Measurements from ENCODE around the gene SDCBP2. TPM values are rescaled to one million over a fixed set of nuclear protein-coding genes. Genes with fewer than 3 reads are reported as not detected.

The SDCBP2 gene
- polyA plus RNA-seq, 1 donor (not counting 4 experiments of a cell fraction or from before 2014, with no cell fraction given): 36.0 TPM

GRCh38 chr20:1312308-1312707 is 16.6 kb downstream of the SDCBP2 start:
- no peak overlapping the region for H2AFZ ChIP-seq (ENCODE audit: control insufficient read depth, low read length)

DNA sequence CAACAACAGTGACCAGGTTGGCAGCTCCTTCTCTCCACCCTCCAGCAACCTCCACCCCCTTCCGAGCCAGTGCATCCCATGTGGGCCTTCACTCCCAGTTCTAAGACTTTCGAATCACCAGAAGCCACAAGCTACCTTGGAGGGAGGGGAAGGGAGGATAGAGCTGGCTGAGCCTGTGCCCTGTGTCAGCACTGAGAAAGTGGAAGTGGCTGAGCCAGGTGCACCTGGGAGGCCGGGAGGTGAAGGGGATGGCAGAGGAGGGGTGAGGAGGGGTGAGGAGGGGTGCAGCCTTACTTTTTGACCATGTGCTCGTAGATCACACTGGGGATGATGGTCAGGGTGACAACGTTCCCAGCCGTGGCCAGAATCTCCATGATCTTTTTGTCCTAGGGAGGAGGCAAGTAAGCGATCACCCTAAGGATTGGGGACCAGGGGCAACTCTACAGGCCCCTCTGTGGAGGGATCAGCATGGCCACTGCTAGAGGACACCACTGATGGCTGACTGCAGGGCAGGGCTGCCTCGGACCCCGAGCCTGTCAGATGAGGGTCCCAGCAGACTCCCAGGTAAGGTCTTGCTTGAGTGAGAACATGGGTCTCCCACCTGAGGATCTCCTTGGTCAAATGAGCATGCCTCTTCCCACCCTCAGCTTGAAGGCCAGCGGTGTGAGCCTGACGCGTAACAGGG is 18.3 kb downstream of the SDCBP2 start:
- Histone ChIP-seq H3K27ac (ENCODE audit: control insufficient read depth, insufficient read depth, low read length) (no peak overlapping the region), H3K36me3 (ENCODE audit: control insufficient read depth in 2 of 2, extremely low read depth in 1 of 2, insufficient read depth in 2 of 2, low read length in 2 of 2) (peaks cover 0 to 15% of the 10 kb centered on the region in 2 experiments), H3K9me3 (ENCODE audit: control insufficient read depth, low read depth, low read length) (no peaks in the 10 kb centered on the region), H4K20me1 (ENCODE audit: control insufficient read depth, extremely low read depth, insufficient read depth, low read length) (no peaks in the 10 kb centered on the region), H2AFZ (ENCODE audit: control insufficient read depth, low read length) (no peak overlapping the region), H3K9ac (ENCODE audit: control insufficient read depth, extremely low read depth, insufficient read depth, low read length) (no peak overlapping the region), H3K9me1 (ENCODE audit: control insufficient read depth, extremely low read depth, insufficient read depth, low read length) (no peaks in the 10 kb centered on the region), H3K4me3 (ENCODE audit: control insufficient read depth in 2 of 3, extremely low read depth in 1 of 3, insufficient read depth in 2 of 3, low read depth in 1 of 3, low read length in 3 of 3) (no peak overlapping the region), H3K27me3 (ENCODE audit: control insufficient read depth, extremely low read depth, insufficient read depth, low read length) (no peaks in the 10 kb centered on the region), H3K79me2 (ENCODE audit: control insufficient read depth, insufficient read depth, low read length) (no peaks in the 10 kb centered on the region), H3K4me1 (ENCODE audit: control insufficient read depth, extremely low read depth, insufficient read depth, low read length) (no peaks in the 10 kb centered on the region), H3K4me2 (ENCODE audit: control insufficient read depth, extremely low read depth, insufficient read depth, low read depth, low read length) (no peak overlapping the region)
- TF ChIP-seq, protein P1, sequence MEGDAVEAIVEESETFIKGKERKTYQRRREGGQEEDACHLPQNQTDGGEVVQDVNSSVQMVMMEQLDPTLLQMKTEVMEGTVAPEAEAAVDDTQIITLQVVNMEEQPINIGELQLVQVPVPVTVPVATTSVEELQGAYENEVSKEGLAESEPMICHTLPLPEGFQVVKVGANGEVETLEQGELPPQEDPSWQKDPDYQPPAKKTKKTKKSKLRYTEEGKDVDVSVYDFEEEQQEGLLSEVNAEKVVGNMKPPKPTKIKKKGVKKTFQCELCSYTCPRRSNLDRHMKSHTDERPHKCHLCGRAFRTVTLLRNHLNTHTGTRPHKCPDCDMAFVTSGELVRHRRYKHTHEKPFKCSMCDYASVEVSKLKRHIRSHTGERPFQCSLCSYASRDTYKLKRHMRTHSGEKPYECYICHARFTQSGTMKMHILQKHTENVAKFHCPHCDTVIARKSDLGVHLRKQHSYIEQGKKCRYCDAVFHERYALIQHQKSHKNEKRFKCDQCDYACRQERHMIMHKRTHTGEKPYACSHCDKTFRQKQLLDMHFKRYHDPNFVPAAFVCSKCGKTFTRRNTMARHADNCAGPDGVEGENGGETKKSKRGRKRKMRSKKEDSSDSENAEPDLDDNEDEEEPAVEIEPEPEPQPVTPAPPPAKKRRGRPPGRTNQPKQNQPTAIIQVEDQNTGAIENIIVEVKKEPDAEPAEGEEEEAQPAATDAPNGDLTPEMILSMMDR (optimal IDR thresholded peaks at IDR 0.05 in 1 of 3, IDR thresholded peaks at IDR 0.05 in 1 of 3, conservative IDR thresholded peaks at IDR 0.05 in 1 of 3; ENCODE audit: extremely low read depth in 1 of 3, insufficient read depth in 2 of 3, low read length in 3 of 3): no peak
- TF ChIP-seq EZH2 (IDR thresholded peaks at IDR 0.05; ENCODE audit: low read length): no peak
- FAIRE-seq (no peak), DNase-seq (ENCODE audit: low read depth, low spot score) (no peak)
- dilution Hi-C loops (cut with MboI; ENCODE audit: extremely low pct_ligation_motif_present, low sequenced_read_pairs): no loop called here

More at GRCh38 chr20:1312308-1312707, 16.6 kb downstream of the SDCBP2 start:
- H3K27ac ChIP-seq (ENCODE audit: control insufficient read depth, insufficient read depth, low read length): no peak overlapping the region
- H3K4me1 ChIP-seq (ENCODE audit: control insufficient read depth, extremely low read depth, insufficient read depth, low read length): no peaks in the 10 kb centered on the region
- DNase-seq (ENCODE audit: low read depth, low spot score) (no peak), FAIRE-seq (no peak)
- no peaks in the 10 kb centered on the region for H3K27me3 ChIP-seq (ENCODE audit: control insufficient read depth, extremely low read depth, insufficient read depth, low read length)
- no peaks in the 10 kb centered on the region for H3K79me2 ChIP-seq (ENCODE audit: control insufficient read depth, insufficient read depth, low read length)
- H3K36me3 ChIP-seq (ENCODE audit: control insufficient read depth in 2 of 2, extremely low read depth in 1 of 2, insufficient read depth in 2 of 2, low read length in 2 of 2): peaks cover 0 to 12% of the 10 kb centered on the region in 2 experiments
- no peaks in the 10 kb centered on the region for H4K20me1 ChIP-seq (ENCODE audit: control insufficient read depth, extremely low read depth, insufficient read depth, low read length)
- dilution Hi-C loops (cut with MboI; ENCODE audit: extremely low pct_ligation_motif_present, low sequenced_read_pairs): no loop called here
- H3K4me3 ChIP-seq (ENCODE audit: control insufficient read depth in 2 of 3, extremely low read depth in 1 of 3, insufficient read depth in 2 of 3, low read depth in 1 of 3, low read length in 3 of 3): no peak overlapping the region
- no peak overlapping the region for H3K4me2 ChIP-seq (ENCODE audit: control insufficient read depth, extremely low read depth, insufficient read depth, low read depth, low read length)
- H3K9me3 ChIP-seq (ENCODE audit: control insufficient read depth, low read depth, low read length): no peaks in the 10 kb centered on the region
- H3K9ac ChIP-seq (ENCODE audit: control insufficient read depth, extremely low read depth, insufficient read depth, low read length): no peak overlapping the region
- H3K9me1 ChIP-seq (ENCODE audit: control insufficient read depth, extremely low read depth, insufficient read depth, low read length): no peaks in the 10 kb centered on the region
- TF ChIP-seq, protein P1 (optimal IDR thresholded peaks at IDR 0.05 in 1 of 3, IDR thresholded peaks at IDR 0.05 in 1 of 3, conservative IDR thresholded peaks at IDR 0.05 in 1 of 3; ENCODE audit: extremely low read depth in 1 of 3, insufficient read depth in 2 of 3, low read length in 3 of 3): no peak
- TF ChIP-seq EZH2 (IDR thresholded peaks at IDR 0.05; ENCODE audit: low read length): no peak

Measured in keratinocyte (primary cell).